Subcutaneous abdominal adipose tissue (tissue), 5 donors: Measurements from ENCODE around the gene EVPLL.
"Not testable (repeated sequence)": the region's sequence is repeated elsewhere in the genome, so short reads cannot be mapped to it uniquely, and the experiment has no call there.

ENCODE experiments used
- H3K27ac ChIP-seq: one replicate; pipeline ENCODE4 v1.7.0; 2013; ENCODE audit warnings: low read depth, mild to moderate bottlenecking, inconsistent platforms, low read length, moderate library complexity
- H3K27me3 ChIP-seq, 5 donors: one replicate each; pipeline ENCODE4 v1.7.0; 2013; ENCODE audit warnings: low read length in 5 of 5, inconsistent platforms in 1 of 5; ENCODE audit not compliant: control insufficient read depth in 5 of 5, insufficient read depth in 4 of 5
- H3K36me3 ChIP-seq, 5 donors: one replicate each; pipeline ENCODE4 v1.7.0; 2013; ENCODE audit warnings: low read length in 5 of 5; ENCODE audit not compliant: control insufficient read depth in 5 of 5, insufficient read depth in 5 of 5
- H3K4me1 ChIP-seq, 5 donors: one replicate each; pipeline ENCODE4 v1.7.0; 2013; ENCODE audit warnings: low read length in 5 of 5, mild to moderate bottlenecking in 3 of 5, moderate library complexity in 1 of 5; ENCODE audit not compliant: control insufficient read depth in 5 of 5, insufficient read depth in 5 of 5
- H3K4me3 ChIP-seq, 5 donors: one replicate each; pipeline ENCODE4 v1.7.0; 2013; ENCODE audit warnings: low read length in 5 of 5, low read depth in 1 of 5
- H3K9ac ChIP-seq, 5 donors: one replicate each; pipeline ENCODE4 v1.7.0; 2013; ENCODE audit warnings: low read length in 5 of 5, mild to moderate bottlenecking in 4 of 5, moderate library complexity in 3 of 5
- H3K9me3 ChIP-seq, 5 donors: one replicate each; pipeline ENCODE4 v1.7.0; 2013; ENCODE audit warnings: low read length in 5 of 5; ENCODE audit not compliant: control insufficient read depth in 5 of 5
- donor health status: healthy.
- donor health status: healthy.
- donor health status: healthy.
- donor health status: healthy.
- donor health status: healthy.

EVPLL gene

DNA sequence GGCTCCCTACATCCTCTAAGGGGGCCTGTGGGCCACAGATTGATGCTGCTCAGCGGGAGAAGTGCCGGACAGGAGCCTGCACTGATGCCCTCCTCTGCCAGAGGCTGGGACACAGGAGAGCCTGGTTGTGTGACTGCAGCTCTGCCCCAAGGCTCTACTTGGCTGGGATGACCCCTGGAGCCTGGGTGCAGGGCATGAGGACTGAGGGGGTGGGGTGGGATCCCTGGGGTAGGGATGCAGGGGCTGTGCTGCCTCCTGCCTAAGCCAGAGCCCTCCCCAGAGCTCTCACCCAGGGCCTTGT is 577 bp downstream of the EVPLL start:
- Histone ChIP-seq H3K4me3 (no peak overlapping the region), H3K9ac (peak overlapping the region in 1 of 5 donors; percentile 35), H3K4me1 (peaks cover 2 to 20% (median 12%) of the 10 kb centered on the region in 5 donors), H3K9me3 (peaks cover 0 to 6% (median 5%) of the 10 kb centered on the region in 5 donors), H3K27ac (peak overlapping the region; percentile 70), H3K36me3 (no peaks in the 10 kb centered on the region), H3K27me3 (peaks cover 0 to 13% (median 4%) of the 10 kb centered on the region in 5 donors)

DNA sequence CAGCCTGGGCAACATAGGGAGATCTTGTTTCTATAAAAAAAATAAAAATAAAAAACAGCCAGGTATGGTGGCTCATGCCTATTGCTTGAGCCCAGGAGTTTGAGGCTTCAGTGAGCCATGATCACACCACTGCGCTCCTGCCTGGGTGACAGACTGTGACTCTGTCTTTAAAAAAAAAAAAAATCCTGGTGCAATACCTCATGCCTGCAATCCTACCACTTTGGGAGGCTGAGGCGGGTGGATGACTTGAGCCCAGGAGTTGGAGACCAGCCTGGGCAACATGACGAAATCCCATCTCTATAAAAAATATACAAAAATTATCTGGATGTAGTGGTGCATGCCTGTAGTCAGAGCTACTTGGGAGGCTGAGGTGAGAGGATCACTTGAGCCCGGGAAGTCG is 1.0 kb downstream of the EVPLL start:
- H3K36me3 ChIP-seq: not testable (repeated sequence)

DNA sequence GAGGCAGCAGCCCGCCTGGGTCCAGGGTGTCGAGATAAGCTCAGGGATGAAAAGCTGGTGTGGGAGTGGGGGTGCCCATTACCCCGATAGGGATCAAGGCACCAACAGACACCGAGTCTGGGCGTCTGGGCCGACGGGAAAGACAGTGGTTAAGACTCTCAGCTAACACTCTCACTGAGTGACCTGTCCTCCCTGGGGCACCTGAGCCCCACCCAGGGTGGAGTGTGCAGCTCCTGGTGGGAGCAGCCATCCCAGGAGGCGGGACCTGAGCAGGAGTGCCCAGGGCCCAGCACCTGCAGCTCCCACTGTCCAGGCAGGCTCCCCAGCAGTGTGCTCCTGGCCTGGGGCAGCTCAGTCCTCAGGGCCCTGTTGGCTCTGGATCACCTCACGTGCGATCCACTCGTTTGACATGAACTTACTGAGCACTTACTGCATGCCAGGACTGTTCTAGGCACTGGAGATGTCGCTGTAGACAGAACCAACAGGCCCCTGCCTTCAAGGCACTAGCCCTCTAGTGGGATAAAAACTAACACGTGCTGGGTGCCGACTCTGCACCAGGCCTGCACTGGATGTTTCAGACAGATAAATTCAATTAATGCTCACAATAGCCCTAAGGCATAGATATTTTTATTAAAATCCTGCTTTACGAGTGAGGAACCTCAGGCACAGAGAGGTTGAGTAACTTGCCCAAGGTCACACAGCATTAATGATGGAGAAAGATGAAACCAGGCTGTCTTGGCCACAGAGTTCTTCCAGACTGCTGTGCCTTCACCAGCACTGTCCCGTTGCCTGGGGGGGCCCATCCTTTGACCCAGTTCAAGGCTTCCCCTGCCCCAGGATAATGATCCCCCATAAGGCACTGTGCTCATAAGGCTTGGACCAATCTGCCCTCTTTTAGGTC is 1.9 kb downstream of the EVPLL start:
- Histone ChIP-seq H3K9me3 (peaks cover 0 to 6% (median 5%) of the 10 kb centered on the region in 5 donors), H3K4me3 (no peak overlapping the region), H3K36me3 (no peaks in the 10 kb centered on the region), H3K27me3 (peaks cover 0 to 13% (median 4%) of the 10 kb centered on the region in 5 donors), H3K27ac (no peak overlapping the region), H3K4me1 (peaks cover 2 to 20% (median 12%) of the 10 kb centered on the region in 5 donors), H3K9ac (no peak overlapping the region)

More for the DNA sequence above, 1.0 kb downstream of the EVPLL start:
- Histone ChIP-seq H3K4me1 (peaks cover 2 to 20% (median 12%) of the 10 kb centered on the region in 5 donors), H3K27me3 (peaks cover 0 to 13% (median 4%) of the 10 kb centered on the region in 5 donors)
- not testable (repeated sequence) for H3K9ac ChIP-seq, H3K9me3 ChIP-seq, H3K4me3 ChIP-seq, H3K27ac ChIP-seq

DNA sequence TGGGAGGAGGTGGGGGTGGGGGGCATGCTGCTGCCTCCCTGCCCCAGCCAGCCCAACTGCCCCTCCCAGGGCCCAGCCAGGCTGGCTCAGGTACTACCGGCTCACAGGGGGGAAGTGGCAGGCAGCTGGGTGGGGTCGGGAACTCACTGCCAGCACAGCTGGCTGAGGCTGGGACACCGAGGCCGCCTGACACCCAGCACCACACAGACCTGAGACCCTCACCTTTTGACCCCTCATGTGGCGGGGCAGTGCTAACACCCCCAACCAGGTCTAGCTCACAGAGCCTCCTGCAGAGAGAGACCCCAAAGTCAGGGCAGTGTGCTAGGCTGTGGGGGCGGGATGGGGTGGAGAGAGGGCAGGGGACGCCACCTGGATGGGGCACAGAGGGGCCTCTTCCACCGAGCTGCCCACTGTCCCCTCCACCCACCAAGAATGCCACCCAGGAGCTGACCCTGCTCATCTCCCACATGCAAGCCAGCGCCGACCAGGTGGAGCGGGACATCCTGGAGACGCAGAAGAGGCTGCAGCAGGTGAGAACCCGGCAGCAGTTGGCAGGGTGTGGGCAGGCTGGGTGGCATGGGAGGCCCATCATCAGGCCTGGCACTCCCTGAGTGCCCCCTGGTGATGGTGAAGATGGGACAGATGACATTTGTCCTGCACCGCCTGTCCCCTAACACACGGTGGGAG is 3.0 kb downstream of the EVPLL start:
- Histone ChIP-seq H3K36me3 (no peaks in the 10 kb centered on the region), H3K27me3 (peaks cover 0 to 13% (median 4%) of the 10 kb centered on the region in 5 donors), H3K9ac (no peak overlapping the region), H3K4me3 (no peak overlapping the region), H3K9me3 (no peaks in the 10 kb centered on the region), H3K4me1 (peaks cover 2 to 20% (median 12%) of the 10 kb centered on the region in 5 donors), H3K27ac (no peak overlapping the region)

DNA sequence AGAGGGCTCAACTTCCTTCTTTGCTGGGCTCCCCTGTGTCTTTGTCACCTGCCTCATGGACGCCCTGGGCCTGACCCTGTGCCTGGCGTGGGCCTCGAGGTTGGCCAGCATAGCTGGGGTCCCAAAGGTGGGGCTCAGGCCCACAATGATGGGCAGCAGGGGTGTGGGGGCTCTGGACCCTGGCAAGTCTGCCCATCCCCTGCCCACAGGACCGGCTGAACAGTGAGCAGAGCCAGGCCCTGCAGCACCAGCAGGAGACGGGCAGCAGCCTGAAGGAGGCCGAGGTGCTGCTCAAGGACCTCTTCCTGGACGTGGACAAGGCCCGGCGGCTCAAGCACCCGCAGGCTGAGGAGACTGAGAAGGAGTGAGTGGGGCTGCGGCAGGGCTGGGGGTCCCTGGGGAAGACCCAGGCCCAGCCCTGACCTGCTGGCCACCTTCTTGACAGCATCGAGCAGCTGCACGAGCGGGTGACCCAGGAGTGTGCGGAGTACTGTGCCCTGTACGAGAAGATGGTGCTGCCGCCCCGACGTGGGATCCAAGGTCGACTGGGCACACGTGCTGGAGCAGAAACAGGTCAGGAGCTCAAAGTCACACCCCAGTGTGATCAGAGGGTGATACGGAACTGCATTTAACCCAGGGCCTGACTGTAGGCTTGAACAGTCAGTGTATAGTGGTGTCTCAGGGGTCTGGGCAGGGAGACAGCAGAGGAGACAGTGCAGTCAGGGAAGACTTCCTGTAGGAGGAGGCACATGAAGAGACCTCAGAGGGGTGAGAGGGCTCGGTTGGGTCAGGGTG is 3.8 kb downstream of the EVPLL start:
- Histone ChIP-seq H3K27ac (no peak overlapping the region), H3K9me3 (no peaks in the 10 kb centered on the region), H3K9ac (no peak overlapping the region), H3K36me3 (no peaks in the 10 kb centered on the region), H3K4me3 (no peak overlapping the region), H3K4me1 (peaks cover 2 to 20% (median 12%) of the 10 kb centered on the region in 5 donors), H3K27me3 (peaks cover 0 to 13% (median 4%) of the 10 kb centered on the region in 5 donors)

DNA sequence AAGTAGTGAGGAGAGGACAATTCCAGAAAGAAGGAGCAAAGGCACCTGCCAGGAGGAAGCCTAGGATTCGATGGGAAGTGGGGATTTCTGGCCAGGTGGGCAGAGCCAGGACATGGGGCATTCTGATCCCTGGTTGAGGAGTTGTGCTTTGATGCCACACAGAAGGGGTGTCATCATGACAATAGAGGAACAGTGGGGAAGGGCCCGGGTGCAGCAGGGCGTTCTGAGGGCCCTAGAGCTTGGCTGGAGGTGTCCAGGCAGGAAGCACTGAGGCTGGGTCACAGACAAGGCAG is 4.3 kb downstream of the EVPLL start:
- no peak overlapping the region for H3K27ac ChIP-seq
- peaks cover 0 to 13% (median 4%) of the 10 kb centered on the region in 5 donors for H3K27me3 ChIP-seq
- H3K36me3 ChIP-seq: no peaks in the 10 kb centered on the region
- peaks cover 2 to 20% (median 12%) of the 10 kb centered on the region in 5 donors for H3K4me1 ChIP-seq
- no peak overlapping the region for H3K9ac ChIP-seq
- H3K9me3 ChIP-seq: no peaks in the 10 kb centered on the region
- no peak overlapping the region for H3K4me3 ChIP-seq

DNA sequence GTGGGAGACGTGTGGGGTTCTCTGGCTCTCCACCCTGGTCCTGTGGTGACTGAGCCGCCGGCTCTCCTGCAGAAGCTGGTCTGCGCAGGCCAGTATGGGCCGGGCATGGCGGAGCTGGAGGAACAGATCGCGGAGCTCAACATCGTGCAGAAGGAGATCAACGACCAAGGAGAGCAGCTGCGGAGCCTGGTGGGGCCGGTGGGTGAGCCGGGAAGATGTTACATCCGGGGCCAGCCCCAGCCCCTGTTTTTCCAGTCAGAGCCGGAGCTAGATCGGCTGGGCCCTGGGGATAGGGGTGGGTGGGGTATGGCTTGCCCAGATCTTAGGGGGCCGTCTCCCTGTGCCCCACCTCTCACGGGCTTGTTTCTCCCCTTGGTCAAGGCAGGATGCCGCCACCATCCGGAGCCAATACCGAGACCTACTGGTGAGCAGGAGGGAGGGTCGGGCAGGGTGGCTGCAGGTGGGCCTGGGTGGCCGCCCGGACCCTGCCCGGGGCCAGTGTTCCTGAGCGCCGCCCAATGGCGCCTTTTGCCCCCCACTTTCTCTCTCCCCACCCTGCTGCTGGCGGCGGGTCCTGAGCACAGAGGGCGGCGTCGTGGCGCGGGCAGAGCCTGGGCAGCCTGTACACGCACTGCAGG is 5.0 kb downstream of the EVPLL start:
- no peak overlapping the region for H3K4me3 ChIP-seq
- no peak overlapping the region for H3K9ac ChIP-seq
- H3K27ac ChIP-seq: no peak overlapping the region
- H3K36me3 ChIP-seq: no peaks in the 10 kb centered on the region
- no peaks in the 10 kb centered on the region for H3K9me3 ChIP-seq
- H3K27me3 ChIP-seq: peaks cover 0 to 13% (median 4%) of the 10 kb centered on the region in 5 donors
- H3K4me1 ChIP-seq: peaks cover 0 to 14% (median 8%) of the 10 kb centered on the region in 5 donors

DNA sequence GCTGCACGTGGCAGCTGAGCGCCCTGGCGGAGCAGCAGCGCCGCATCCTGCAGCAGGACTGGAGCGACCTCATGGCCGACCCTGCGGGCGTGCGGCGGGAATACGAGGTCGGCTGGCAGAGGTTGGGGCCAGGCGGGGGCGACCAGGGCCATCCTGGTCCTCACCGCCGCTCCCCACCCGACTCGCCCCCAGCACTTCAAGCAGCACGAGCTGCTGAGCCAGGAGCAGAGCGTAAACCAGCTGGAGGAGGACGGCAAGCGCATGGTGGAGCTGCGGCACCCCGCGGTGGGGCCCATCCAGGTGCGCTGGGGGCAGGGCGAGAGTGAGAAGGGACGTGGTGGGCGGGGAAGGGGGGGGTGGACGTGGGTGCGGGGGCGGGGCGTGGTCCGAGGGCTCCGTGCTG is 5.5 kb downstream of the EVPLL start:
- H3K9ac ChIP-seq, H3K36me3 ChIP-seq, H3K4me1 ChIP-seq, H3K4me3 ChIP-seq, H3K9me3 ChIP-seq, H3K27ac ChIP-seq: not testable (repeated sequence)
- H3K27me3 ChIP-seq: peaks cover 0 to 13% (median 4%) of the 10 kb centered on the region in 5 donors

DNA sequence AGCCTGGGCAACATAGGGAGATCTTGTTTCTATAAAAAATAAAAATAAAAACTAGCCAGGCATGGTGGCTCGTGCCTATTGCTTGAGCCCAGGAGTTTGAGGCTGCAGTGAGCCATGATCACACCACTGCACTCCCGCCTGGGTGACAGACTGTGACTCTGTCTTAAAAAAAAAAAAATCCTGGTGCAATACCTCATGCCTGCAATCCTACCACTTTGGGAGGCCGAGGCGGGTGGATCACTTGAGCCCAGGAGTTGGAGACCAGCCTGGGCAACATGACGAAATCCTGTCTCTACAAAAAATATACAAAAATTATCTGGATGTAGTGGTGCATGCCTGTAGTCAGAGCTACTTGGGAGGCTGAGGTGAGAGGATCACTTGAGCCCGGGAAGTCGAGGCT is 6.7 kb downstream of the EVPLL start:
- H3K4me1 ChIP-seq, H3K4me3 ChIP-seq, H3K9ac ChIP-seq, H3K9me3 ChIP-seq, H3K36me3 ChIP-seq, H3K27ac ChIP-seq: not testable (repeated sequence)
- peaks cover 0 to 13% (median 4%) of the 10 kb centered on the region in 5 donors for H3K27me3 ChIP-seq
